HTR-8/SVneo (cell line): ENCODE measurements around the gene SMOC1.
"Not testable (repeated sequence)": the region's sequence is repeated elsewhere in the genome, so short reads cannot be mapped to it uniquely, and the experiment has no call there.

ENCODE experiments used
- DNase-seq: peaks from one replicate; pipeline ENCODE4 v3.0.0; 2011; ENCODE audit warnings: low spot score, mixed read lengths; ENCODE audit not compliant: insufficient read length
- FAIRE-seq: peaks from 2 replicates; lab custom pipeline; 2011; peaks lifted over from hg19 to GRCh38; lab: Jason Lieb, UNC

Gene SMOC1

GRCh38 chr14:69896080-69896479, 16.9 kb downstream of the SMOC1 start:
- FAIRE-seq (peak; percentile 88), DNase-seq (no peak)

GRCh38 chr14:69896972-69897371, 17.8 kb downstream of the SMOC1 start:
- FAIRE-seq = no peak

GRCh38 chr14:69900603-69901002, 21.4 kb downstream of the SMOC1 start:
- DNase-seq = no peak
- FAIRE-seq = peak; percentile 81

More at GRCh38 chr14:69896972-69897371, 17.8 kb downstream of the SMOC1 start:
- no peak for DNase-seq

- DNase-seq (no peak), FAIRE-seq (no peak)
Observed at GRCh38 chr14:69901113-69901951, 22.1 kb downstream of the SMOC1 start.

- DNase-seq, FAIRE-seq: not testable (repeated sequence)
Observed at GRCh38 chr14:69903046-69903445, 23.8 kb downstream of the SMOC1 start.

GRCh38 chr14:69904246-69904645, 25.0 kb downstream of the SMOC1 start:
- no peak for DNase-seq
- no peak for FAIRE-seq

GRCh38 chr14:69906201-69906600, 27.0 kb downstream of the SMOC1 start:
- DNase-seq (no peak), FAIRE-seq (peak; percentile 72)

- DNase-seq (no peak), FAIRE-seq (no peak)
Observed at GRCh38 chr14:69909826-69910550, 30.8 kb downstream of the SMOC1 start.

GRCh38 chr14:69910871-69911270, 31.7 kb downstream of the SMOC1 start:
- peak; percentile 82 for FAIRE-seq

GRCh38 chr14:69913686-69914085, 34.5 kb downstream of the SMOC1 start:
- DNase-seq (no peak), FAIRE-seq (peak; percentile 71)

More at GRCh38 chr14:69910871-69911270, 31.7 kb downstream of the SMOC1 start:
- no peak for DNase-seq

- FAIRE-seq = peak; percentile 23
- no peak for DNase-seq
Observed at GRCh38 chr14:69916396-69916795, 37.2 kb downstream of the SMOC1 start.

- DNase-seq (no peak), FAIRE-seq (no peak)
Observed at GRCh38 chr14:69917287-69917686, 38.1 kb downstream of the SMOC1 start.

- DNase-seq (no peak), FAIRE-seq (no peak)
Observed at GRCh38 chr14:69919815-69920214, 40.6 kb downstream of the SMOC1 start.

GRCh38 chr14:69921052-69921451, 41.8 kb downstream of the SMOC1 start:
- no peak for DNase-seq
- FAIRE-seq = peak; percentile 83

GRCh38 chr14:69922198-69922597, 43.0 kb downstream of the SMOC1 start:
- DNase-seq (no peak), FAIRE-seq (no peak)

- FAIRE-seq (peak; percentile 96), DNase-seq (no peak)
Observed at GRCh38 chr14:69924201-69924600, 45.0 kb downstream of the SMOC1 start.

GRCh38 chr14:69928111-69928523, 48.9 kb downstream of the SMOC1 start:
- FAIRE-seq = peak; percentile 89
- peak; percentile 47 for DNase-seq

- FAIRE-seq = peak; percentile 13
Observed at GRCh38 chr14:69930780-69931379, 51.7 kb downstream of the SMOC1 start.

GRCh38 chr14:69931960-69932359, 52.7 kb downstream of the SMOC1 start:
- no peak for DNase-seq
- peak; percentile 85 for FAIRE-seq

More at GRCh38 chr14:69930780-69931379, 51.7 kb downstream of the SMOC1 start:
- no peak for DNase-seq

- DNase-seq = no peak
- no peak for FAIRE-seq
Observed at GRCh38 chr14:69932391-69932790, 53.2 kb downstream of the SMOC1 start.
